Tibial artery (tissue), 4 donors: ENCODE measurements around the gene MET.

ENCODE experiments used
- DNase-seq, 2 donors: peaks; one replicate each; pipeline ENCODE4 v3.0.0-alpha.2; 2019
- H3K27ac ChIP-seq, 2 donors: fragments of 200-600 bp; sonication (generic) in 1 of 2; 1 replicate in 1 of 2; 2 replicates in 1 of 2; pipeline ENCODE4 v1.5.1; 2018 to 2019; ENCODE audit warnings: mild to moderate bottlenecking in 1 of 2
- H3K27me3 ChIP-seq, 2 donors: fragments of 200-600 bp; sonication (generic) in 1 of 2; one replicate each; pipeline versions ENCODE4 v1.5.1 to v1.6.0; 2016 to 2019
- H3K36me3 ChIP-seq, 3 donors: fragments of 200-600 bp; sonication (generic) in 2 of 3; one replicate each; pipeline ENCODE4 v1.5.1; 2016 to 2019; ENCODE audit warnings: mild to moderate bottlenecking in 2 of 3
- H3K4me1 ChIP-seq, 4 donors: fragments of 200-600 bp; sonication (generic) in 2 of 4; 1 replicate in 3 of 4; 2 replicates in 1 of 4; pipeline ENCODE4 v1.5.1; 2016 to 2019
- H3K4me3 ChIP-seq, 2 donors: fragments of 200-600 bp; sonication (generic) in 1 of 2; 1 replicate in 1 of 2; 2 replicates in 1 of 2; pipeline ENCODE4 v1.5.1; 2018 to 2019; ENCODE audit warnings: mild to moderate bottlenecking in 2 of 2
- H3K9me3 ChIP-seq, 3 donors: fragments of 200-600 bp; sonication (generic) in 1 of 3; one replicate each; pipeline ENCODE4 v1.5.1; 2016 to 2019
- CTCF ChIP-seq, 2 experiments: fragments of 200-600 bp in 1 of 2; fragments of 450-650 bp in 1 of 2; IDR thresholded peaks; one replicate each; pipeline ENCODE4 v1.5.1; 2017 to 2019; ENCODE audit warnings: antibody characterized with exemption in 2 of 2, mild to moderate bottlenecking in 1 of 2, moderate library complexity in 1 of 2
- intact Hi-C: fragments of 100-400 bp; cut with DNase I; formaldehyde crosslinking; loops from one replicate; pipeline ENCODE4 v1.15.0; 2023; ENCODE audit warnings: low total_unique reads

Gene MET

GRCh38 chr7:116674508-116675173, 2.6 kb downstream of the MET start:
- Histone ChIP-seq H3K4me3 (no peak overlapping the region), H3K9me3 (no peaks in the 10 kb centered on the region), H3K36me3 (no peaks in the 10 kb centered on the region), H3K27ac (no peak overlapping the region), H3K4me1 (peaks cover 0 to 17% (median 4%) of the 10 kb centered on the region in 4 donors), H3K27me3 (no peaks in the 10 kb centered on the region)
- no peak for TF ChIP-seq CTCF (IDR thresholded peaks at IDR 0.05)
- intact Hi-C loops = no loop called here
- no peak for DNase-seq

- H3K9me3 ChIP-seq = no peaks in the 10 kb centered on the region
- H3K27ac ChIP-seq = no peak overlapping the region
- H3K4me1 ChIP-seq = peaks cover 0 to 17% (median 4%) of the 10 kb centered on the region in 4 donors
- H3K36me3 ChIP-seq = no peaks in the 10 kb centered on the region
- no peak for DNase-seq
- no peak overlapping the region for H3K4me3 ChIP-seq
- intact Hi-C loops = no loop called here
- H3K27me3 ChIP-seq = no peaks in the 10 kb centered on the region
- no peak for TF ChIP-seq CTCF (IDR thresholded peaks at IDR 0.05)
Measured at GRCh38 chr7:116675812-116676355, 3.9 kb downstream of the MET start.

GRCh38 chr7:116678780-116679179, 6.8 kb downstream of the MET start:
- H3K27ac ChIP-seq = no peak overlapping the region
- no peaks in the 10 kb centered on the region for H3K4me1 ChIP-seq
- H3K27me3 ChIP-seq = no peaks in the 10 kb centered on the region
- H3K36me3 ChIP-seq = no peaks in the 10 kb centered on the region
- H3K9me3 ChIP-seq = no peaks in the 10 kb centered on the region
- H3K4me3 ChIP-seq = no peak overlapping the region
- intact Hi-C loops = no loop called here
- DNase-seq = no peak
- no peak for TF ChIP-seq CTCF (IDR thresholded peaks at IDR 0.05)

GRCh38 chr7:116679500-116679899, 7.5 kb downstream of the MET start:
- intact Hi-C loops = no loop called here
- TF ChIP-seq CTCF (IDR thresholded peaks at IDR 0.05) = no peak
- Histone ChIP-seq H3K36me3 (no peaks in the 10 kb centered on the region), H3K27ac (no peak overlapping the region), H3K27me3 (no peaks in the 10 kb centered on the region), H3K4me1 (no peaks in the 10 kb centered on the region), H3K9me3 (no peaks in the 10 kb centered on the region), H3K4me3 (no peak overlapping the region)
- DNase-seq = no peak

GRCh38 chr7:116683786-116684185, 11.8 kb downstream of the MET start:
- no peaks in the 10 kb centered on the region for H3K36me3 ChIP-seq
- intact Hi-C loops = no loop called here
- no peak overlapping the region for H3K4me3 ChIP-seq
- no peaks in the 10 kb centered on the region for H3K9me3 ChIP-seq
- H3K27ac ChIP-seq = no peak overlapping the region
- no peaks in the 10 kb centered on the region for H3K27me3 ChIP-seq
- H3K4me1 ChIP-seq = peaks cover 0 to 8% (median 2%) of the 10 kb centered on the region in 4 donors
- DNase-seq = no peak
- TF ChIP-seq CTCF (IDR thresholded peaks at IDR 0.05) = no peak
